ENCODE measurements around the gene DHPS.

The DHPS gene

GRCh38 chr19:12647490-12648071 is 34.1 kb downstream of the DHPS start:
- TF ChIP-seq GATA3 (IDR thresholded peaks at IDR 0.05; ENCODE audit: low read depth, low read length) (no peak), GATA2 (IDR thresholded peaks at IDR 0.05; ENCODE audit: low read depth, low read length) (no peak)

- TF ChIP-seq GATA3 (IDR thresholded peaks at IDR 0.05; ENCODE audit: low read depth, low read length) = no peak
- TF ChIP-seq GATA2 (IDR thresholded peaks at IDR 0.05; ENCODE audit: low read depth, low read length) = no peak
Observed at GRCh38 chr19:12647047-12647446, 34.6 kb downstream of the DHPS start.

- TF ChIP-seq GATA2 (IDR thresholded peaks at IDR 0.05; ENCODE audit: low read depth, low read length) (no peak), GATA3 (IDR thresholded peaks at IDR 0.05; ENCODE audit: low read depth, low read length) (no peak)
Observed at GRCh38 chr19:12646551-12646950, 35.1 kb downstream of the DHPS start.

GRCh38 chr19:12642506-12642905 is 39.2 kb downstream of the DHPS start:
- no peak for TF ChIP-seq GATA3 (IDR thresholded peaks at IDR 0.05; ENCODE audit: low read depth, low read length)
- TF ChIP-seq GATA2 (IDR thresholded peaks at IDR 0.05; ENCODE audit: low read depth, low read length) = no peak

GRCh38 chr19:12641456-12641855 is 40.2 kb downstream of the DHPS start:
- no peak for TF ChIP-seq GATA2 (IDR thresholded peaks at IDR 0.05; ENCODE audit: low read depth, low read length)
- no peak for TF ChIP-seq GATA3 (IDR thresholded peaks at IDR 0.05; ENCODE audit: low read depth, low read length)

- no peak for TF ChIP-seq GATA2 (IDR thresholded peaks at IDR 0.05; ENCODE audit: low read depth, low read length)
- TF ChIP-seq GATA3 (IDR thresholded peaks at IDR 0.05; ENCODE audit: low read depth, low read length) = no peak
Observed at GRCh38 chr19:12639901-12640613, 41.6 kb downstream of the DHPS start.

- no peak for TF ChIP-seq GATA3 (IDR thresholded peaks at IDR 0.05; ENCODE audit: low read depth, low read length)
- no peak for TF ChIP-seq GATA2 (IDR thresholded peaks at IDR 0.05; ENCODE audit: low read depth, low read length)
Observed at GRCh38 chr19:12638611-12639182, 43.0 kb downstream of the DHPS start.

- no peak for TF ChIP-seq GATA2 (IDR thresholded peaks at IDR 0.05; ENCODE audit: low read depth, low read length)
- no peak for TF ChIP-seq GATA3 (IDR thresholded peaks at IDR 0.05; ENCODE audit: low read depth, low read length)
Observed at GRCh38 chr19:12636631-12637030, 45.0 kb downstream of the DHPS start.

GRCh38 chr19:12629215-12629614 is 52.5 kb downstream of the DHPS start:
- TF ChIP-seq GATA2 (IDR thresholded peaks at IDR 0.05; ENCODE audit: low read depth, low read length) (no peak), GATA3 (IDR thresholded peaks at IDR 0.05; ENCODE audit: low read depth, low read length) (no peak)

- TF ChIP-seq GATA3 (IDR thresholded peaks at IDR 0.05; ENCODE audit: low read depth, low read length) (no peak), GATA2 (IDR thresholded peaks at IDR 0.05; ENCODE audit: low read depth, low read length) (no peak)
Observed at GRCh38 chr19:12628040-12629022, 53.3 kb downstream of the DHPS start.

GRCh38 chr19:12626958-12627357 is 54.7 kb downstream of the DHPS start:
- no peak for TF ChIP-seq GATA2 (IDR thresholded peaks at IDR 0.05; ENCODE audit: low read depth, low read length)
- TF ChIP-seq GATA3 (IDR thresholded peaks at IDR 0.05; ENCODE audit: low read depth, low read length) = no peak

All from SH-SY5Y (cell line).